DND-41 (cell line): Measurements from ENCODE around the gene CCDC6.

ENCODE experiments used
- CTCF ChIP-seq: IDR thresholded peaks from 2 replicates; pipeline ENCODE4 v1.5.1; 2012; ENCODE audit warnings: borderline replicate concordance, low read length, moderate library complexity, mild to moderate bottlenecking; ENCODE audit not compliant: poor library complexity, severe bottlenecking; ENCODE audit errors: extremely low read depth
- EZH2 ChIP-seq: IDR thresholded peaks from 3 replicates; pipeline ENCODE4 v1.6.1; 2012; ENCODE audit warnings: borderline replicate concordance, low read depth, mild to moderate bottlenecking, moderate library complexity, low read length, inconsistent platforms; ENCODE audit not compliant: severe bottlenecking

- no peak for TF ChIP-seq CTCF
- no peak for TF ChIP-seq EZH2
These were observed 157.5 kb downstream of the CCDC6 start for GRCh38 chr10:59748834-59749233.
